HG02970 (cell line): Measurements from ENCODE around the gene TMEM179.

Experiments used
- ATAC-seq: cut with Tn5 transposase; IDR thresholded peaks from one replicate; pipeline ENCODE4 v1.9.1; 2021; ENCODE audit warnings: mild to moderate bottlenecking, moderate library complexity, moderate number of reproducible peaks; ENCODE audit not compliant: unreplicated experiment, low FRiP score

The TMEM179 gene

GRCh38 chr14:104573930-104574329, 30.6 kb downstream of the TMEM179 start:
- ATAC-seq: no peak

GRCh38 chr14:104572668-104573067, 31.9 kb downstream of the TMEM179 start:
- ATAC-seq: no peak

- no peak for ATAC-seq
Observed at GRCh38 chr14:104572024-104572626, 32.4 kb downstream of the TMEM179 start.

GRCh38 chr14:104571246-104571645, 33.3 kb downstream of the TMEM179 start:
- ATAC-seq: no peak

DNA sequence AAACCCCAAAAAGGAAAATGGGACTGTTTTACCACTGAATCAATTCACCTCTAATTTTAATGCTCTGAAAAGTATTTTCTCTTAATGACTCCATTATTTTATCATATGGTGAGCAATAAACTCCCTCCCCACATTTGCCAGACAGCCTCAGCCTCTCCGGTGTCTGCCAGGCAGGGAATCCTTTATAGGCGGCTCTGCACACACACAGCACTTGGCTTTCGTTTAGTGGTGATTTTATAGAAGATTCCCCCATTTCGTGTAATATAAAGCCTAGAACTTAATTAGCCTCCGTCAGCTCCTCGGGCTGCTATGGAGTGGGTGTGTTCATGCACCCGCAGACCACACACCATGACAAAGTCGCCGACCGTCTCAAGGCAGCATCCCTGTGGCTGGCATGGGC, 35.1 kb downstream of the TMEM179 start:
- ATAC-seq: no peak

DNA sequence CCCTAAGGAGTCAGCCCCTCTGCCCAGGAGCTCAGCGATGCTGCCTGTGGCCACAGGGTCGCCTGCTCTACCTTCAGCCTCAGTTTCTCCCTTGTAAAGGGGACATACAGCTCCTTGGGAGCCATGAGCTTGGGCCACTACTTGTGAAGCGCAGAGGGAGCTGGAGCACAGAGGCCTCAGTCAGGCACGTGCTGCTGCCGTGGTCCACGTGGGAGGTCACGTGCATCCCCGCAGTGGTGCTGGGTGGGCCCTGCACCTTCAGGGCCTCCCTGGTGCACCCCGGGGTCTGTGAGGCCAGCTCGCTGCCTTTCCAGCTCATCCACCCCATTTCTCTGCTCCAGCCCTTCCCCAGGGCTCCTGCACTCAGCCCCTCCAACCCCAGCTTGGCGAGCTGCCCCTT, 36.0 kb downstream of the TMEM179 start:
- no peak for ATAC-seq

- no peak for ATAC-seq
Observed at GRCh38 chr14:104567957-104568225, 36.7 kb downstream of the TMEM179 start.

DNA sequence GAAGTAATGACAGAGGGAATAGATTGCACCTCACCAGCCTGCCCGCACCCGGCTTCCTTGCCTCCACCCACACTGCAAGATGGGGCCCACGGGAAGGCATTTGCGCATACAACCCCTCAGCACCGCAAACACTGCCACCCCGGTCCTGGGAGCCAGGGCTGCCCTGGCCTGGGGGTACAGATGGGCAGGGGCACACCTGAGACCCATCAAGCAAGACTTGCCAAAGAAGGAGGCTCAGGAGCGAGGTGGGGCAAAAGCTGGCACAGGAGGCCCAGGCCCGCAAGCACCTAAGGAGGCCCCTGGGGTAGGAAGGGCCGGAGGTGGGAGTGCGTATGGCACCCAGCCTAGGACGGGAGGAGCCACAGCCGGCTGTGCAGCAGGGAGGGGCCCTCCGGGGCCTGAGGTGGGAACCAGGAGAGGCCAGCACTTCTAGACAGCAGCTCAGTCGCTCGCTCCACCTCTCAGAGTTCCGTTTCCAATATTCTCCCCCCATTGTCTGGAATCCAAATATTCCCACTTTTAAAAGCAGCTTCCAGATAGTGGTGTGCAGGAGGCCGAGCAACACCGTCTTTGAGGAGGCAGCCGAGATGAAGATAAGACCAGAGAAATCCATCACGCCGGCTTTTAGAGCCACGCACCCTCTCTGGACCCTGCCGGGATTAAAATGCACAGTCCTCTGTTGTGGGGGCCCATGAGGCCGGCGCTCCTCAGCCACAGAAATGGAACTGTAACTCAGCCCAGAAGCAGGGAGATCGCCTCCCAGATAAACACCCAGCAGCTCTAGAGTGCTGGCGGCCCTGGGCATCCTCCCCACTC, 37.2 kb downstream of the TMEM179 start:
- ATAC-seq: no peak

GRCh38 chr14:104564744-104565679, 39.6 kb downstream of the TMEM179 start:
- no peak for ATAC-seq

- ATAC-seq: no peak
Observed at GRCh38 chr14:104563742-104564615, 40.6 kb downstream of the TMEM179 start.

GRCh38 chr14:104563191-104563741, 41.3 kb downstream of the TMEM179 start:
- no peak for ATAC-seq

DNA sequence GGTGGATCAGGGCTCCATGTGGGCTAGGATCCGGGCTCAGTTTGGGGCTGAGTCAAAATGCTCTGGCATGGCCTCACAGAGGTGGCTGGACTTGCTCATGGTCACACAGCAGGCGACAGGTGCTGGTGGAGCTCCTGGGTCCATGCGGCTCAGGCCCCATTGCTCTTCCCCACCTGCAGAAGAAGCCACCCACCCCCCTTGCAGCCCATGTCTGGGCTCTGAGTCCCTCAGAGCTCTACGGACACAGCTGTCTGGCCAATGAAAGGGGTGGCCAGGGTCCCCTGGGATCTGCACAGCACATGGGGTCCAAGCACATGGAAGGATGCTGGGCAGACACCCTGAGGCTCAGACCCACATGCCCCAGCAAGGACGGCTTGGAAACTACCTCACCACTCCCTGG, 42.0 kb downstream of the TMEM179 start:
- no peak for ATAC-seq

DNA sequence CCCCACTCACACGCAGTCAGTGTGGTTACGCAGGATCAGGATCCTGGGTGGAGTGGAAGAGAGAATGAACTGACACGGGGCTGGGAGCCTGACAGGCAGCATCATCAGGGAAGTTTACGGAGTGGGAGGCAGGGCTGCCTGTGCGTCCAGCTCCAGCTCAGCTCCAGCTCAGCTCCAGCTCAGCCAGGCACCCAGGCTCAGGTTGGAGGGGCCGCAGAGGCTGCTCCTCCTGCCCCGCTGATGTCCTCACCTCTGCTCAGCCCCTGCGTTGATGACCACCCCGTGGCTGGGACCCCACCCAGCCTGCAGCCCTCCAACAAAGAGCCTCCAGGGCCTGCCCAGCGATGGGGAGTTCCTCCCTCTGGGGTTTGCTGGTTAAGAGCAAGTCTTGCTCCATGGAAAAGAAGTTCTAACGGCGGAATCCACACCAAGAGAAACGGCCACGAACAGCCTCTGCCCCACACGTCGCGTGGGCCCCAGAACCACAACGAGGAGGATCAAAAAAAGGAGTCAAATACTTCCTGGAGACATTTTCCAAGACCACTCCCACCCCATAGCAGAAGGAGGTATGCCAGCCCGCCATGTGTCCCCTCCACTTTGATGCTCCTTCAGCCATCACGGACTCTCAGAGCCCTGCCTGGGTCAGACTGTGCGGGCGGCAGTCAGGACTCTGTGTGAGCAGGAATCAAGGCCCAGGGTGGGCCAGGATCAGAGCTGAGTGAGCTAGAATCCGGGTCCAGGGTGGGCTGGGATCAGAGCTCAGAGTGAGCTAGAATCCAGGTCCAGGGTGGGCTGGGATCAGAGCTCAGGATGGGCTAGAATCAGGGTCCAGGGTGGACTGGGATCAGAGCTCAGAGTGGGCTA, 42.7 kb downstream of the TMEM179 start:
- no peak for ATAC-seq

- no peak for ATAC-seq
Observed at GRCh38 chr14:104561124-104561557, 43.4 kb downstream of the TMEM179 start.

DNA sequence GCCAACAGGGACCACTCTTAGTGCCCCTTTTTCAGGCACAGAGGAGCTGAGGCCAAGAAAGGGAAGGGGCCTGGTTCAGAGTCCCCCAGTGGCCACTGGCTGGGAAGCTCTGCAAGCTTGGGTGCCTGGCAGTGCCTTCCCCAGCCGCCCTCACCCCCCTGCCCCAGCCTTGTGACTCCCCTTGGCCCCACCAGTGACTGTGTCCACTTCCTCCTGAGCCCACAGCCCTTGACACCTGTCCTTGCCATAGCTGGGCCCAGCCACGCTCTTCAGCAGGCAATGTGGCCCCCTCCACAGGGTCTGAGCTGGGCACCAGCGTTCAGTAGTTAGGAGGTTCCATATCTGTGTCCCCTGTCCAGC, 44.0 kb downstream of the TMEM179 start:
- no peak for ATAC-seq

- no peak for ATAC-seq
Observed at GRCh38 chr14:104559804-104560585, 44.6 kb downstream of the TMEM179 start.

GRCh38 chr14:104559028-104559803, 45.4 kb downstream of the TMEM179 start:
- ATAC-seq: no peak
